Activated B cell treated with CpG ODN at 0.5 μM for 24 hours (primary cell): ENCODE results near the gene TNS2. TPM values are rescaled to one million over a fixed set of nuclear protein-coding genes. Genes with fewer than 3 reads are reported as not detected.

Experiments
- ATAC-seq: fragments of 200-7000 bp; cut with Tn5 transposase; one replicate; pipeline ENCODE4 v1.10.0; 2021; ENCODE audit warnings: low read depth, mild to moderate bottlenecking, moderate library complexity
- CTCF ChIA-PET: fragments of 350-600 bp; sonication (Branson Sonifier 250); formaldehyde crosslinking; loops from one replicate; lab custom pipeline; 2021; ENCODE audit warnings: antibody characterized with exemption; lab: Charles Lee
- POLR2A ChIA-PET: fragments of 350-600 bp; sonication (Branson Sonifier 250); formaldehyde crosslinking; loops from one replicate; lab custom pipeline; 2021; ENCODE audit warnings: antibody characterized with exemption; lab: Charles Lee
- DNase-seq: peaks from one replicate; pipeline ENCODE4 v3.0.0; 2022
- H3K27ac Mint-ChIP-seq: one replicate; pipeline ENCODE4 v1.8.0; 2020; ENCODE audit warnings: mixed read lengths
- H3K27me3 Mint-ChIP-seq: one replicate; pipeline ENCODE4 v1.8.0; 2021; ENCODE audit warnings: mixed read lengths
- H3K36me3 Mint-ChIP-seq: one replicate; pipeline ENCODE4 v1.8.0; 2021; ENCODE audit warnings: low read depth, mixed read lengths
- H3K4me1 Mint-ChIP-seq: one replicate; pipeline ENCODE4 v1.8.0; 2021; ENCODE audit warnings: mixed read lengths
- H3K4me3 Mint-ChIP-seq: one replicate; pipeline ENCODE4 v1.8.0; 2020; ENCODE audit warnings: mild to moderate bottlenecking, mixed read lengths
- H3K9me3 Mint-ChIP-seq: one replicate; pipeline ENCODE4 v1.8.0; 2020; ENCODE audit warnings: mixed read lengths
- intact Hi-C: fragments of 100-400 bp; cut with micrococcal nuclease; formaldehyde crosslinking; loops from one replicate; pipeline ENCODE4 v1.15.1; 2024
- total RNA-seq: library from RNA; stranded (reverse); gene quantifications from 2 replicates; pipeline ENCODE4 v1.2.3, GENCODE V29; 2022
- TF ChIP-seq, protein P1 (sequence below): fragments of 200-600 bp; IDR thresholded peaks from one replicate; pipeline ENCODE4 v1.8.0; 2022; ENCODE audit warnings: antibody characterized with exemption, mild to moderate bottlenecking

TNS2 gene
- total RNA-seq, 1 donor from 2014 or later, result 1.5 TPM

DNA sequence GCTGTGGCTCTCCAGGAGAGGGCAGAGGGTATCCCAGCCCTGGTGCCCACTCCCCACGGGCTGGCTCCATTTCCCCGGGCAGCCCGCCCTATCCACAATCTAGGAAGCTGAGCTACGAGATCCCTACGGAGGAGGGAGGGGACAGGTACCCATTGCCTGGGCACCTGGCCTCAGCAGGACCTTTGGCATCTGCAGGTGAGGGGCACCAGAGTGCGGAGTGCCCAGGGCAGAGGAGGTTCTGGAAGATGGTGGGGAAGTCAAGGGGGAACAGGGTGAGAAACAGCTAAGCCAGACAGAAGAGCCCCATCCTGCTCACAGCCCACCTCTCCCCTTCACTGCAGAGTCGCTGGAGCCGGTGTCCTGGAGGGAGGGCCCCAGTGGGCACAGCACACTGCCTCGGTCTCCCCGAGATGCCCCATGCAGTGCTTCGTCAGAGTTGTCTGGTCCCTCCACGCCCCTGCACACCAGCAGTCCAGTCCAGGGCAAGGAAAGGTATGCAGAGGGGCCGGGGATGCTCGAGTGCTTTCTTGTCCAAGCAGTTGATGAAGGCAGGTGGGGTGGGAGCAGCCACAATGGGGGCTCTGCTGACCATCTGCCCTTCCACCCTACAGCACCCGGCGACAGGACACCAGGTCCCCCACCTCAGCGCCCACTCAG is 10.3 kb downstream of the TNS2 start:
- H3K27ac Mint-ChIP-seq, result no peak overlapping the region
- TF ChIP-seq, protein P1, sequence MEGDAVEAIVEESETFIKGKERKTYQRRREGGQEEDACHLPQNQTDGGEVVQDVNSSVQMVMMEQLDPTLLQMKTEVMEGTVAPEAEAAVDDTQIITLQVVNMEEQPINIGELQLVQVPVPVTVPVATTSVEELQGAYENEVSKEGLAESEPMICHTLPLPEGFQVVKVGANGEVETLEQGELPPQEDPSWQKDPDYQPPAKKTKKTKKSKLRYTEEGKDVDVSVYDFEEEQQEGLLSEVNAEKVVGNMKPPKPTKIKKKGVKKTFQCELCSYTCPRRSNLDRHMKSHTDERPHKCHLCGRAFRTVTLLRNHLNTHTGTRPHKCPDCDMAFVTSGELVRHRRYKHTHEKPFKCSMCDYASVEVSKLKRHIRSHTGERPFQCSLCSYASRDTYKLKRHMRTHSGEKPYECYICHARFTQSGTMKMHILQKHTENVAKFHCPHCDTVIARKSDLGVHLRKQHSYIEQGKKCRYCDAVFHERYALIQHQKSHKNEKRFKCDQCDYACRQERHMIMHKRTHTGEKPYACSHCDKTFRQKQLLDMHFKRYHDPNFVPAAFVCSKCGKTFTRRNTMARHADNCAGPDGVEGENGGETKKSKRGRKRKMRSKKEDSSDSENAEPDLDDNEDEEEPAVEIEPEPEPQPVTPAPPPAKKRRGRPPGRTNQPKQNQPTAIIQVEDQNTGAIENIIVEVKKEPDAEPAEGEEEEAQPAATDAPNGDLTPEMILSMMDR, result no peak
- no peaks in the 10 kb centered on the region for H3K9me3 Mint-ChIP-seq
- H3K4me3 Mint-ChIP-seq, result no peak overlapping the region
- H3K36me3 Mint-ChIP-seq, result peaks cover 20% of the 10 kb centered on the region
- ATAC-seq, result no peak
- intact Hi-C loops, result no loop called here
- POLR2A ChIA-PET, result no interaction called here
- H3K27me3 Mint-ChIP-seq, result peaks cover 6% of the 10 kb centered on the region
- H3K4me1 Mint-ChIP-seq, result no peaks in the 10 kb centered on the region
- DNase-seq, result no peak
- CTCF ChIA-PET, result interaction anchor here (1.3 kb wide), 1 partner anchor 13 kb away, joined by 3 read pairs; no protein-coding TSS in a partner anchor

DNA sequence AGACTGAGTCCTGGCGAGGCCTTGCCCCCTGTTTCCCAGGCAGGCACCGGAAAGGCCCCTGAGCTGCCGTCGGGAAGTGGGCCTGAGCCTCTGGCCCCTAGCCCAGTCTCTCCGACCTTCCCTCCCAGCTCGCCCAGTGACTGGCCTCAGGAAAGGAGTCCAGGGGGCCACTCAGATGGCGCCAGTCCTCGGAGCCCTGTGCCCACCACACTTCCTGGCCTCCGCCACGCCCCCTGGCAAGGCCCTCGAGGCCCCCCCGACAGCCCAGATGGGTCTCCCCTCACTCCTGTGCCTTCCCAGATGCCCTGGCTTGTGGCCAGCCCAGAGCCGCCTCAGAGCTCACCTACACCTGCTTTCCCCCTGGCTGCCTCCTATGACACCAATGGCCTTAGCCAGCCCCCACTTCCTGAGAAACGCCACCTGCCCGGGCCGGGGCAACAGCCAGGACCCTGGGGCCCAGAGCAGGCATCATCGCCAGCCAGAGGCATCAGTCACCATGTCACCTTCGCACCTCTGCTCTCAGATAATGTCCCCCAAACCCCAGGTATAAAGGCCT is 10.9 kb downstream of the TNS2 start:
- no peak for ATAC-seq
- H3K36me3 Mint-ChIP-seq, result peaks cover 24% of the 10 kb centered on the region
- peaks cover under 1% of the 10 kb centered on the region for H3K4me1 Mint-ChIP-seq
- ChIA-PET CTCF (interaction anchor here (1.0 to 1.3 kb wide), 2 partner anchors 13 to 41 kb away, joined by 3 read pairs; no protein-coding TSS in a partner anchor), POLR2A (interaction anchor here (0.9 kb wide), 1 partner anchor 10 kb away, joined by 3 read pairs; no protein-coding TSS in a partner anchor)
- H3K27ac Mint-ChIP-seq, result no peak overlapping the region
- no peaks in the 10 kb centered on the region for H3K9me3 Mint-ChIP-seq
- TF ChIP-seq, protein P1, result no peak
- H3K4me3 Mint-ChIP-seq, result no peak overlapping the region
- intact Hi-C loops, result no loop called here
- no peak for DNase-seq
- peaks cover 6% of the 10 kb centered on the region for H3K27me3 Mint-ChIP-seq

DNA sequence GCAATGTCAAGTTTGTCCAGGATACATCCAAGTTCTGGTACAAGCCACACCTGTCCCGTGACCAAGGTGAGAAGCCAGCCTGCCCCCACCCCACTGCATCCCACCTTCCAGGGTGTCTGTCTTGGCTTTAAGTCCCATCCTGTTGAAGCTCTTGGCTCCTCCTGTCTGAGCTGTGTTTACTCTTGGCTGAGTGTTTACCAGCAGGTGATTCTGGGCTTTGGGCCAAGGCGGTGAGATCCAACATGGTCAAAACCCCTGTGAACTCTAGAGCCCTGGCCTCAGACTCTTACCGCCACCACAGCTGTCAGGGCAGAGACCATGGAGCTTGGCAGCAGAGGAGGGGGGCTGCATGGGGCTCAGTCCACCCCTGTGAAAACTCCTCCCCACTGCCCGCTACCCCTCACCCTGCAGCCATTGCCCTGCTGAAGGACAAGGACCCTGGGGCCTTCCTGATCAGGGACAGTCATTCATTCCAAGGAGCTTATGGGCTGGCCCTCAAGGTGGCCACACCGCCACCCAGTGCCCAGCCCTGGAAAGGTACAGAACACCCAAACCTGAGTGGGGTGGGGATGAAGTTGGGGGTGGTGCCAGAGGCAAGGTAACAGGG is 11.6 kb downstream of the TNS2 start:
- peaks cover 6% of the 10 kb centered on the region for H3K27me3 Mint-ChIP-seq
- intact Hi-C loops, result no loop called here
- ChIA-PET CTCF (interaction anchor here (1.0 to 1.3 kb wide), 2 partner anchors 14 to 40 kb away, joined by 3 read pairs; no protein-coding TSS in a partner anchor), POLR2A (interaction anchor here (0.9 kb wide), 1 partner anchor 10 kb away, joined by 3 read pairs; no protein-coding TSS in a partner anchor)
- H3K9me3 Mint-ChIP-seq, result no peaks in the 10 kb centered on the region
- TF ChIP-seq, protein P1, result no peak
- H3K4me1 Mint-ChIP-seq, result peaks cover 5% of the 10 kb centered on the region
- peaks cover 31% of the 10 kb centered on the region for H3K36me3 Mint-ChIP-seq
- no peak overlapping the region for H3K4me3 Mint-ChIP-seq
- no peak for DNase-seq
- H3K27ac Mint-ChIP-seq, result no peak overlapping the region
- no peak for ATAC-seq

DNA sequence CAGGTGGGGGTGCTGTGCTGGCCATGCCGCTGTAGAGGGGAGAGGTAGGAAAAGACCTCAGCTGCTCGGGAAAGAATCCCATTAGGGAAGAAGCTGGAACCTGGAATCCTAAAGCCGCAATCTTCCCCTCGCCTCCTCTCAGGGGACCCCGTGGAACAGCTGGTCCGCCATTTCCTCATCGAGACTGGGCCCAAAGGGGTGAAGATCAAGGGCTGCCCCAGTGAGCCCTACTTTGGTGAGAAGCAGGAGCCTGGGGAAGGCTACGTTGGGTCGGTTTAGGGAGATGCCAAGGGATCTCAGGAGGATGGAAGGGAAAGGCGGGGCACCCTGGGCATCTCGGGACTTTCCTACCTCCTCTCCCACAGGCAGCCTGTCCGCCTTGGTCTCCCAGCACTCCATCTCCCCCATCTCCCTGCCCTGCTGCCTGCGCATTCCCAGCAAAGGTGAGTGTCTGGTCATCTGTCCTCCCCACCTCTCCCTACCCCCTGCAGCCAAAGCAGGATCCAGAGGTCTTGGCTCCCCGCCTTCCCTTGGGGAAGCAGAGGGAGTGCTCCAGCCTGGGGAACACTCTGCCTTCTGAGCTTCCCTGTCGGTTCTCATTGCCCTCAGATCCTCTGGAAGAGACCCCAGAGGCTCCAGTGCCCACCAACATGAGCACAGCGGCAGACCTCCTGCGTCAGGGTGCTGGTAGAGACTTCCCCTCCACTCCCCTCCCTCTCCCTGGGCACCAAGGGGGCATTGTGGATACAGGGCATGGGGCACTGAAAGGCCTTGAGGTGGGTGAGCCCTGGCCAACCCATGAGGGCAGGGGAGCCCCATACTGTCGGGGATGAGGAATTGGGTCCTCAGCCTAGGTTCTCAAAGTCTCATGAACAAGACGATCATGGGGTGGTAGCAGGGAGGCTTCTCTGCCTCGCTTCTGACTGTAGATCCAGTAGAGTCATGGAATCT is 12.4 kb downstream of the TNS2 start:
- peaks cover 38% of the 10 kb centered on the region for H3K36me3 Mint-ChIP-seq
- TF ChIP-seq, protein P1, result no peak
- POLR2A ChIA-PET, result interaction anchor here (1.1 to 1.3 kb wide), 3 partner anchors 8 to 40 kb away, joined by 3 to 4 read pairs (median 3); partner anchors contain the start of gene SPRYD3
- no peak overlapping the region for H3K4me3 Mint-ChIP-seq
- no peak overlapping the region for H3K27ac Mint-ChIP-seq
- CTCF ChIA-PET, result interaction anchor here (1.0 to 8.1 kb wide), 3 partner anchors 16 to 40 kb away, joined by 3 to 133 read pairs (median 77); partner anchors contain the start of genes IGFBP6 and SPRYD3
- intact Hi-C loops, result no loop called here
- H3K9me3 Mint-ChIP-seq, result no peaks in the 10 kb centered on the region
- peaks cover 6% of the 10 kb centered on the region for H3K27me3 Mint-ChIP-seq
- no peak for DNase-seq
- peaks cover 5% of the 10 kb centered on the region for H3K4me1 Mint-ChIP-seq
- no peak for ATAC-seq
